Measurements from ENCODE around the gene TRAF4. TPM values are rescaled to one million over a fixed set of nuclear protein-coding genes. Genes with fewer than 3 reads are reported as not detected.

TRAF4 gene
- total RNA-seq, 1 donor from 2014 or later = 2.4 TPM

Other genes starting within 250 kb of the TRAF4 start
- not detected for gene FOXN1, start 237.7 kb upstream of the TRAF4 start, total RNA-seq
- gene UNC119, start 191.4 kb upstream of the TRAF4 start, total RNA-seq = 22.6 TPM
- 33.4 TPM for gene PIGS, start 172.5 kb upstream of the TRAF4 start, total RNA-seq
- 353 TPM for gene ALDOC, start 167.1 kb upstream of the TRAF4 start, total RNA-seq
- 1.1 TPM for gene SPAG5, start 145.0 kb upstream of the TRAF4 start, total RNA-seq
- gene RSKR, start 129.8 kb upstream of the TRAF4 start, total RNA-seq = 4.8 TPM
- 69.2 TPM for gene BLTP2, start 98.9 kb upstream of the TRAF4 start, total RNA-seq
- 26.4 TPM for gene SDF2, start 82.1 kb upstream of the TRAF4 start, total RNA-seq
- 38.8 TPM for gene SUPT6H, start 81.8 kb upstream of the TRAF4 start, total RNA-seq
- 1.3 TPM for gene PROCA1, start 32.1 kb upstream of the TRAF4 start, total RNA-seq
- gene RAB34, start 26.1 kb upstream of the TRAF4 start, total RNA-seq = 14.5 TPM
- 858 TPM for gene RPL23A, start 24.0 kb upstream of the TRAF4 start, total RNA-seq
- gene TLCD1, start 17.8 kb upstream of the TRAF4 start, total RNA-seq = 1.9 TPM
- gene NEK8, start 15.2 kb upstream of the TRAF4 start, total RNA-seq = 0.30 TPM
- 15.6 TPM for gene FAM222B, start 98.8 kb downstream of the TRAF4 start, total RNA-seq
- 36.4 TPM for gene ERAL1, start 111.0 kb downstream of the TRAF4 start, total RNA-seq
- 101 TPM for gene FLOT2, start 153.7 kb downstream of the TRAF4 start, total RNA-seq
- gene DHRS13, start 159.1 kb downstream of the TRAF4 start, total RNA-seq = 2.9 TPM
- 14.8 TPM for gene PHF12, start 207.5 kb downstream of the TRAF4 start, total RNA-seq

Data from Right ventricle myocardium superior (tissue), 1 donor.